Cardiac ventricle fibroblast (primary cell): ENCODE data around the gene HSD3B1. TPM values are rescaled to one million over a fixed set of nuclear protein-coding genes. Genes with fewer than 3 reads are reported as not detected.

Experiments used
- total RNA-seq: library from RNA; depleted of rRNA; stranded (reverse); fragments of >200 nt; gene quantifications from 2 replicates; pipeline ENCODE4 v1.2.3, GENCODE V29; 2015

Gene HSD3B1
- total RNA-seq = not detected in 2 replicates

DNA sequence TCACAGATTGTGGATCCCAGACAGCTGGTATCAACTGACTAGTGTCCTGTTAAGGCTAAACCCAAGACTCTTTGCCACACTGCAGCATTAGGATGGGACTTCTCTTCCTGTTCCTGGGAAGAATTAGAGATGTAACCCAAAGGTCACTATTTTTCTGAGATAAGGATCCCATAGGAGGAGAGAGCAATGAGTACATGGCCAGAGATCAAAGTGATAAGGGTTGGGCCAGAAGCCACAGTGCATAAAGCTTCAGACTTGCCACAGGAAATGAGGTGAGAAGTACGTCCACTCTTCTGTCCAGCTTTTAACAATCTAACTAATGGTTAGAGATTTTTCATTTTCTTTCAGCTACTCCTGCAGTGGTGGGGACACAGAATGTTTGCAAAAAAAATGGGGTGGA is at the start of gene HSD3B1:
Gene HSD3B1 (plus strand): TSS at position 270 of the 400 bp plus-strand sequence. CDS start 267 bp downstream, outside the sequence.

Other genes starting within 250 kb of the HSD3B1 start
- gene HAO2, start 138.4 kb upstream of the HSD3B1 start, total RNA-seq = not detected in 2 replicates
- gene HSD3B2, start 92.1 kb upstream of the HSD3B1 start, total RNA-seq = not detected in 2 replicates
- 6.4 and 8.0 TPM in 2 replicates for gene ZNF697, start 141.1 kb downstream of the HSD3B1 start, total RNA-seq
- gene PHGDH, start 204.7 kb downstream of the HSD3B1 start, total RNA-seq = 57.3 and 72.9 TPM in 2 replicates